ENCODE measurements around the gene PRKN. TPM values are rescaled to one million over a fixed set of nuclear protein-coding genes. Genes with fewer than 3 reads are reported as not detected.

PRKN gene
- total RNA-seq, 1 donor from 2014 or later = 4.9 TPM

DNA sequence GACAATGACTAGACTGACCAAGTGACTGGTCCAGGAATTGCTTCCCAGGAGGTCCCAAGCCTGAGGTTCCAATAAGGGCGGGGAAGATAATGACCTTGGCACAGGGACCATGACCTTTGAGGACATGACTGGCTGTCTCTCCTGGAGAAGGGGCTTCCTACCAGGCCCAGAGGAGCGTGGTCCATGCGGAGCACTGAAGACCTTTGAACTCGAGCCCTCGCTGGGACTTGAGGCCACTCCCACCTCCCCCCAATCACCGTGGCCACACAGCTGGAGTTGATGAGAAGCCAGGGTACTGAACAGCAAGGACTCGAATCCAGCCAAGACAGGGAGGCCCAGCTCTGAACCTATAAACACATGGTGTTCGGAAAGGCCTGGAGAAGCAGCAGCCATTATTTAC lies 677.0 kb downstream of the PRKN start:
- Histone ChIP-seq H3K4me3 (no peak overlapping the region), H3K27me3 (no peaks in the 10 kb centered on the region), H3K9me3 (no peaks in the 10 kb centered on the region), H3K4me1 (no peaks in the 10 kb centered on the region), H3K36me3 (no peaks in the 10 kb centered on the region), H3K27ac (no peak overlapping the region)
- intact Hi-C loops (cut with DNase I) = no loop called here
- no peak for DNase-seq (ENCODE audit: extremely low spot score in 2 of 2)
- no peak for TF ChIP-seq POLR2A (IDR thresholded peaks at IDR 0.05)
- TF ChIP-seq POLR2AphosphoS5 (IDR thresholded peaks at IDR 0.05; ENCODE audit: insufficient read depth in 1 of 2, low read depth in 1 of 2) = no peak

DNA sequence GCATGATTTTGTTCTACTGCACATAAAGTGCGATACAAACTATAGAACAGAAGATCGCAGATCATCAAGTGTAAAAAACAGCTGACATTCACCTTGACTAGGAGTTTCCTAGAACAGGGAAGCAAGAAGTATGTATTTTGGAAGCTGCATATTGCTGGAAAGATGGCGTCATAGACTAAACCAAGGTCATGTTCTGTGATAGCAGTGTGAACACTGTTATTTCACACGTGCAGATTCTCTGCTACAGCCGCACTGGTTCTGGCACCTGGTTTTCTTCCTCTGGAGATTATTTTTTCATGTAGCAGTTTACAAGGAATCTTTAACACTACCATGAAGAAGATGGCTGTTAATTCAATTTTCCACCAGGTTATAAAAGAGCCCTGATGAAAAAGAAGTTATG lies 681.2 kb downstream of the PRKN start:
- intact Hi-C loops (cut with DNase I) = no loop called here

GRCh38 chr6:162032620-162033019 lies 694.9 kb downstream of the PRKN start:
- no peaks in the 10 kb centered on the region for H3K9me3 ChIP-seq
- no peak overlapping the region for H3K27ac ChIP-seq
- H3K4me3 ChIP-seq = no peak overlapping the region
- intact Hi-C loops (cut with DNase I) = no loop called here
- TF ChIP-seq POLR2A (IDR thresholded peaks at IDR 0.05) (no peak), CTCF (IDR thresholded peaks at IDR 0.05) (no peak), POLR2AphosphoS5 (IDR thresholded peaks at IDR 0.05; ENCODE audit: insufficient read depth in 1 of 2, low read depth in 1 of 2) (no peak)
- no peak for DNase-seq (ENCODE audit: extremely low spot score in 2 of 2)
- no peaks in the 10 kb centered on the region for H3K27me3 ChIP-seq
- H3K4me1 ChIP-seq = no peaks in the 10 kb centered on the region
- no peaks in the 10 kb centered on the region for H3K36me3 ChIP-seq

More for the DNA sequence above, 681.2 kb downstream of the PRKN start:
- H3K27ac ChIP-seq = no peak overlapping the region
- DNase-seq (ENCODE audit: extremely low spot score in 2 of 2) = no peak
- no peaks in the 10 kb centered on the region for H3K4me1 ChIP-seq
- TF ChIP-seq CTCF (IDR thresholded peaks at IDR 0.05) (no peak), POLR2A (IDR thresholded peaks at IDR 0.05) (no peak), POLR2AphosphoS5 (IDR thresholded peaks at IDR 0.05; ENCODE audit: insufficient read depth in 1 of 2, low read depth in 1 of 2) (no peak)
- no peaks in the 10 kb centered on the region for H3K9me3 ChIP-seq
- H3K27me3 ChIP-seq = no peaks in the 10 kb centered on the region
- no peaks in the 10 kb centered on the region for H3K36me3 ChIP-seq
- no peak overlapping the region for H3K4me3 ChIP-seq

DNA sequence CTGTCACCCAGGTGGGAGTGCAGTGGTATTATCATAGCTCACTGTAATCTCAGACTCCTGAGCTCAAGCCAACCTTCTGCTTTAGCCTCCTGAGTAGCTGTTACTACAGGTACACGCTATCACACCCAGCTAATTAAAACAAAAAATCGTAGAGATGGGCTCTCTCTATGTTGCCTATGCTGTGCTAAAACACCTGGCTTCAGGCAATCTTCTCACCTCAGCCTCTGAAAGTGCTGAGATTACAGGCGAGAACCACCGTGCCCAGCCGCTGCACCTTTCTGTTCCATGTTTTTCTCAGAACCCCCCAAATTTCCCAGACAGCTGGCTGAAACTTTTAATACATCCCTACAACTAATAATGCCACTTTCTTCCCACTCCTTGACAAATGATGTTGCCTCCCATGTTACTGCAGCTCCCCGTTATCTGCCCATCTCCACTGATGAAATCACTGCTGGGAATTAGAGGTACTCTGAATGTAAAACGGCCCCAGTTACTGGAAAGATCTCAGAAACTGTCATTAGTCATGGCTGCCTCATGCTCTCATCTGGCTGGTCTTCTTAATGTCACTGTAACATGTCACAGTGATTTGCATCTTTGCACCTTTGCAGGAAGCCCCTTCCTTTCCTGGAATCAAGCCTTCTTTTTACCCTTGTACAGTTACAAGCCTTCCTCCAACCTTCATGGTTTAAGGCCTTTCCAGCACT lies 697.5 kb downstream of the PRKN start:
- no peak overlapping the region for H3K27ac ChIP-seq
- H3K4me3 ChIP-seq = no peak overlapping the region

GRCh38 chr6:162026843-162027242 lies 700.7 kb downstream of the PRKN start:
- H3K9me3 ChIP-seq = no peaks in the 10 kb centered on the region
- no peak overlapping the region for H3K4me3 ChIP-seq
- intact Hi-C loops (cut with DNase I) = no loop called here
- no peak for DNase-seq (ENCODE audit: extremely low spot score in 2 of 2)
- TF ChIP-seq CTCF (IDR thresholded peaks at IDR 0.05) (no peak), POLR2AphosphoS5 (IDR thresholded peaks at IDR 0.05; ENCODE audit: insufficient read depth in 1 of 2, low read depth in 1 of 2) (no peak), POLR2A (IDR thresholded peaks at IDR 0.05) (no peak)
- no peak overlapping the region for H3K27ac ChIP-seq
- H3K4me1 ChIP-seq = no peaks in the 10 kb centered on the region
- H3K27me3 ChIP-seq = no peaks in the 10 kb centered on the region
- H3K36me3 ChIP-seq = no peaks in the 10 kb centered on the region

More for the DNA sequence above, 697.5 kb downstream of the PRKN start:
- intact Hi-C loops (cut with DNase I) = no loop called here
- TF ChIP-seq POLR2AphosphoS5 (IDR thresholded peaks at IDR 0.05; ENCODE audit: insufficient read depth in 1 of 2, low read depth in 1 of 2) (no peak), POLR2A (IDR thresholded peaks at IDR 0.05) (no peak), CTCF (IDR thresholded peaks at IDR 0.05) (no peak)
- Histone ChIP-seq H3K9me3 (no peaks in the 10 kb centered on the region), H3K27me3 (no peaks in the 10 kb centered on the region), H3K4me1 (no peaks in the 10 kb centered on the region), H3K36me3 (no peaks in the 10 kb centered on the region)
- DNase-seq (ENCODE audit: extremely low spot score in 2 of 2) = no peak
